SKM-1 (cell line): ENCODE data around the gene PEMT.

Source experiments
- DNase-seq: peaks from one replicate; lab custom pipeline; 2025; ENCODE audit not compliant: unreplicated experiment; lab: John Stamatoyannopoulos, UW

PEMT gene

GRCh38 chr17:17537311-17538099, 54.0 kb downstream of the PEMT start:
- DNase-seq, result no peak

DNA sequence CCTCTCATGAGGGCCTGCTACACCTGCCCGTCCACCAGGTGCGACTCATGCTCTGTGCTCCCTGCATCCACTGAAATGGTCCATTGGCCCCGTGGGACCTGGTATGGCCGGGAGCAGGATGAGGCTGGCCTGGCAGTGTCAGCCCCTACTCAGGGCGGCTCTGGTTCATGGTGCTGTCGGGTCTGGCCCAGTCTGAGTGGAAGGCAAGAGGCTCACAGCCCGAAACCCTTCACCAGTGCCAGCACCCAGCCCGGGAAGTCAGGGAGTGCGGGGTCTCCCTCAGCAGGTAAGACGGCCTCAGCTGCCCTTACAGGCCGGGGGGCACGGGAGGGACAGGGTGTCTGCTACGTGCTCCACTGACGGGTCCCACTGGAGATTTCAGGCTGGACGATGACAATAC, 54.8 kb downstream of the PEMT start:
- DNase-seq, result no peak

DNA sequence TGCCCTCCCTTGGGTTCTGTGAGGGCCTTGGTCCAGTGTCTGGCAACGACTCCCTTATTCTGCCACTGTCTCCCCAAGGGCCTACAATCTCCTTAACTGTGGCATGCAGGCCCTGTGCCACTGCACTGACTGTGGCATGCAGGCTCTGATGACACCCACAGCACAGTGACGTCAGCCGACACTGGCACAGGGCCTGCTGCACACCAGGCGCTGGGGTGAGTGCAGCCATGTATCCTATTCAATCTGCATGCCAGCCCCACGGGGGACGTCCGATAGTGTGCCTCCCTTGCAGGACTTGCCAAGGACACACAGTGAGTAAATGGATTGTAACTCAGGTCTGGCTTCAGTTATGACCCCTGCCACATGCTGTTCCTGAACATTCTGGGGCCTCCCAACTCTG, 55.6 kb downstream of the PEMT start:
- DNase-seq, result no peak

- no peak for DNase-seq
Observed at GRCh38 chr17:17533901-17534441, 57.5 kb downstream of the PEMT start.

GRCh38 chr17:17532991-17533390, 58.5 kb downstream of the PEMT start:
- DNase-seq, result no peak

DNA sequence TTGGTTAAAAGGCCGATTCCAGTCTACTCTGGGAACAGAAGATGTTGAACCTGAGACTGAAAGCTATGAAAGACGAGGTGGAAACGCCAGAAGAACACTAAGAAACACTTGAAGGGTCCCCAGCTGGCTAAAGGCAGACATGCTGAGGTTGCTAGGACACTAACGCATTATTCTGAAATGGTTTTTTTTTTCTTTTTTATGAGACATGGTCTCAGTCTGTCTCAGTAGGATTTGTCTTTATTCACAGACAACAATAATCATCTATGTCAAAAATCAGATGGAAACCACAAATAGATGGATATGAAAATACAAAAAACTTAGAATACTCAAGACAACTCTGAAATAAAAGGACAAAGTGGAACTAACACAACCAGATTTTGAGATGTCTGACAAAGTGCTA, 60.4 kb downstream of the PEMT start:
- DNase-seq, result no peak

GRCh38 chr17:17528696-17529652, 62.5 kb downstream of the PEMT start:
- no peak for DNase-seq

DNA sequence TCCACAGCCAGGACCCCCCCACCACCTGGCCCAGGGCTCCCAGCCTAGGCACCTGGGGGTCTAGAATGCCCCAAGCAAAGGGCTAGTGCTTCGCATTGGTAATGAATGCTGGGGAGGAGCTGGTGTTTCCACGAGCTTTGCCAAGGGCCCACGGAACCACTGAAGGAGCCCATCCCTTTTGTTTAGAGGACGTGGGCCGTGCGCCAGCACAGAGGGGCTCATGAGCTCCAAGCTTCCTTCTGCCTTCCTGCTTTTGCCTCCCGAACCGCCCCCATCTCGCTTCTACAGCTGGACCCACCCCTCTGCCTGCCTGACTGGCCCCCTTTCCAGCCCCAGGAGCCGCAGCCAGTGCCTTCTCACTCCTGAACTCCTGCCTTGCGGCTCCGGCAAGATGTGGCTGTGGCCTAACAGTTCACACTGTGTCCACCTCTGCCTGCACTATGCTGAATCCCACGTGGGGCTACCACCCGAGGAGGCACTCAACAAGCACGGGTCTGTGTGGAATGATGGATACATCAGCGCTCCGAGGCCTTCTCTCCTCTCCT, 63.5 kb downstream of the PEMT start:
- DNase-seq, result no peak

GRCh38 chr17:17527534-17527933, 64.0 kb downstream of the PEMT start:
- no peak for DNase-seq

DNA sequence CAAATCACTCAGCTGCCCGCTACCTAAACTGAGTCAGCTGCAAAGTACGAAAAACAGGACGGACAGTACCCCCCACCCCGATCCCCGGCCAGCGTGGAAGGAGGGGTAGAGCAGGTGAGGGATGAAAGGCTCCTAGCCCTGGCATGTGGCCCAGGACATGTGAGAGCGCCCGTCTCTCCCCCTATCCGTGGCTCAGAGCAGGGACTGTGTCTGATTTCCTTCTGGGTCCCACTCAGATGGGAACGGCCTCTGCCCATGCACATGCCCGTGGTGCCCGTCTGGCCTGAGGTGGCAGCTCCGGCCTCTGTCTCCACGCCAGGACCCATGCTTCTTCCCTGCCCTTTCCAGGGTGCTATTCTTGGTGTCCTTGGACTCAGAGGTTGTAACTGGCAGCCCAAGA, 65.1 kb downstream of the PEMT start:
- DNase-seq, result no peak

GRCh38 chr17:17525956-17526355, 65.6 kb downstream of the PEMT start:
- DNase-seq, result no peak

GRCh38 chr17:17525311-17525710, 66.2 kb downstream of the PEMT start:
- no peak for DNase-seq

GRCh38 chr17:17523731-17524490, 67.6 kb downstream of the PEMT start:
- DNase-seq, result no peak

GRCh38 chr17:17523001-17523730, 68.3 kb downstream of the PEMT start:
- no peak for DNase-seq

GRCh38 chr17:17520599-17521232, 70.8 kb downstream of the PEMT start:
- DNase-seq, result no peak

DNA sequence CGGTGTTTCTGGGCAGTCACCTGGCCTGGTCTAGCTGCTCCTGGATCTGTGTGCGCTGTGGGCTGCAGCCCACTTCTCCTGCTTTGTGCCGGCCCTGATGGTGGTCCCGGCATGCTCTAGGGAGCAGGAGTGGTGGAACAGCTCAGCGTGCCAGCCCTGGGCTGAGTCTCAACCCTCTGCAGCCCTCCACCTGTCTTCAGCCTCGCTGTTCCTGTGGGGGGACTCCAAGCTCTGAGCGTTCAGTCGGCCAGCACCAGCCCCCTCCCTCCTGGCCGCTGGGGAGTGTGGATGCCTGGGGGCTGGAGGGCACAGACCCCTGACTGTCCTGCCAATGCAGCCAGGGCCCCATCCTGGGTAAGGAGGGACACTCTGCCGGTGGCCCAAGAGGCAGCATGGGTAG, 71.6 kb downstream of the PEMT start:
- no peak for DNase-seq

GRCh38 chr17:17518951-17519350, 72.6 kb downstream of the PEMT start:
- DNase-seq, result no peak

DNA sequence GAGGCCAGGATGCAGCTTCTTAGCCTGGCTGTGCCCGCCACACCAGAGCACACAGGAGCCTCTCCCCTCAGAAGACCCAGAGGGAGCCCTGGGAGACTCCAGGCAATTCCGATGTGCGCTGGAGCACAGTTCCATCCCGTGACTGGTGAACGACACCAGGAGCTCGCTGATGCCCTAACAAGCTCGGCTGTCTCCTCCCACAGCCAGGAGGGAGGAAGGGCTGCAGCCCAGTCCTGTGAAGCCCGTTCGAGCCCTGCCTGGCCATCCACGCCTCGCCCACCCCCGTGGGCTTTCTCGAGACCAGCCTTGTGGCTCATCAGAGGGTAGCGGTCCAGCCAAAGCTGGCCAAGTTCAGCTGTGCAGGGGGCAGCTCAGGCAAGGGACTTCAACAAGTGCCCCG, 73.5 kb downstream of the PEMT start:
- no peak for DNase-seq

- DNase-seq, result no peak
Observed at GRCh38 chr17:17516941-17517720, 74.4 kb downstream of the PEMT start.
